Liver (tissue), 9 donors: ENCODE data around the gene ATP2C1. TPM values are rescaled to one million over a fixed set of nuclear protein-coding genes. Genes with fewer than 3 reads are reported as not detected.

ENCODE experiments used
- DNase-seq: peaks from one replicate; pipeline ENCODE4 v3.0.0-alpha.2; 2017; ENCODE audit warnings: low spot score
- H3K27ac ChIP-seq, 2 donors: one replicate each; pipeline ENCODE4 v1.7.0; 2013; ENCODE audit warnings: inconsistent platforms in 2 of 2, low read length in 2 of 2, control low read depth in 1 of 2, low read depth in 1 of 2, mild to moderate bottlenecking in 1 of 2
- H3K27me3 ChIP-seq, 4 donors: one replicate each; pipeline versions ENCODE4 v1.6.1 to v1.7.0; 2013; ENCODE audit warnings: low read length in 3 of 4, inconsistent platforms in 1 of 4, mild to moderate bottlenecking in 1 of 4, moderate library complexity in 1 of 4; ENCODE audit not compliant: control insufficient read depth in 4 of 4, insufficient read depth in 4 of 4
- H3K36me3 ChIP-seq, 4 donors: one replicate each; pipeline versions ENCODE4 v1.6.1 to v1.7.0; 2013; ENCODE audit warnings: low read length in 3 of 4, mild to moderate bottlenecking in 3 of 4, low read depth in 1 of 4, moderate library complexity in 1 of 4; ENCODE audit not compliant: control insufficient read depth in 4 of 4, insufficient read depth in 3 of 4
- H3K4me1 ChIP-seq, 4 donors: one replicate each; pipeline versions ENCODE4 v1.6.1 to v1.7.0; 2013; ENCODE audit warnings: low read length in 3 of 4, mild to moderate bottlenecking in 3 of 4, moderate library complexity in 1 of 4; ENCODE audit not compliant: control insufficient read depth in 4 of 4, insufficient read depth in 4 of 4
- H3K4me3 ChIP-seq, 3 donors: one replicate each; pipeline versions ENCODE4 v1.6.1 to v1.7.0; 2013; ENCODE audit warnings: low read length in 3 of 3, control low read depth in 1 of 3, low read depth in 1 of 3, mild to moderate bottlenecking in 1 of 3
- H3K9ac ChIP-seq, 2 donors: one replicate each; pipeline ENCODE4 v1.7.0; 2013; ENCODE audit warnings: low read length in 2 of 2, mild to moderate bottlenecking in 2 of 2, moderate library complexity in 2 of 2, control low read depth in 1 of 2, low read depth in 1 of 2
- H3K9me3 ChIP-seq, 4 donors: one replicate each; pipeline versions ENCODE4 v1.6.1 to v1.7.0; 2013; ENCODE audit warnings: low read length in 3 of 4; ENCODE audit not compliant: control insufficient read depth in 4 of 4
- ATF3 ChIP-seq: IDR thresholded peaks from 2 replicates; pipeline ENCODE4 v1.6.1; 2016; ENCODE audit warnings: antibody characterized with exemption
- CTCF ChIP-seq: fragments of 150-350 bp; IDR thresholded peaks from 2 replicates; pipeline ENCODE4 v1.5.1; 2017; ENCODE audit warnings: improper control_type of control experiment, low read depth, low read length; ENCODE audit not compliant: missing input control
- EGR1 ChIP-seq, 2 donors: IDR thresholded peaks; 2 replicates each; pipeline ENCODE4 v1.6.1; 2016 to 2018; ENCODE audit warnings: antibody characterized with exemption in 2 of 2, low read depth in 2 of 2
- GABPA ChIP-seq, 2 donors: IDR thresholded peaks in 1 of 2; conservative IDR thresholded peaks in 1 of 2; 2 replicates each; pipeline ENCODE4 v1.6.1; 2016; ENCODE audit warnings: antibody characterized with exemption in 2 of 2, mild to moderate bottlenecking in 1 of 2, moderate library complexity in 1 of 2
- HNF4A ChIP-seq, 2 donors: conservative IDR thresholded peaks; 2 replicates each; pipeline ENCODE4 v1.6.1; 2016; ENCODE audit warnings: antibody characterized with exemption in 2 of 2, mild to moderate bottlenecking in 2 of 2
- JUND ChIP-seq, 2 donors: IDR thresholded peaks; 2 replicates each; pipeline ENCODE4 v1.6.1; 2016; ENCODE audit warnings: antibody characterized with exemption in 2 of 2
- MAX ChIP-seq: IDR thresholded peaks from 2 replicates; pipeline ENCODE4 v1.6.1; 2016; ENCODE audit warnings: antibody characterized with exemption
- NR2F2 ChIP-seq: IDR thresholded peaks from 2 replicates; pipeline ENCODE4 v1.6.1; 2016; ENCODE audit warnings: antibody characterized with exemption
- RAD21 ChIP-seq, 2 donors: IDR thresholded peaks; 2 replicates each; pipeline ENCODE4 v1.6.1; 2016; ENCODE audit warnings: antibody characterized with exemption in 2 of 2, mild to moderate bottlenecking in 2 of 2
- REST ChIP-seq: IDR thresholded peaks from 2 replicates; pipeline ENCODE4 v1.6.1; 2016; ENCODE audit warnings: antibody characterized with exemption, mild to moderate bottlenecking
- RXRA ChIP-seq, 2 donors: IDR thresholded peaks; 2 replicates each; pipeline ENCODE4 v1.6.1; 2017 to 2018; ENCODE audit warnings: antibody characterized with exemption in 2 of 2, mild to moderate bottlenecking in 1 of 2
- SP1 ChIP-seq: IDR thresholded peaks from 2 replicates; pipeline ENCODE4 v1.6.1; 2018; ENCODE audit warnings: antibody characterized with exemption, mild to moderate bottlenecking
- TAF1 ChIP-seq: conservative IDR thresholded peaks from 2 replicates; pipeline ENCODE4 v1.6.1; 2016; ENCODE audit warnings: antibody characterized with exemption, mild to moderate bottlenecking
- YY1 ChIP-seq: IDR thresholded peaks from 2 replicates; pipeline ENCODE4 v1.6.1; 2016; ENCODE audit warnings: antibody characterized with exemption, mild to moderate bottlenecking
- WGBS: extraction: QIAGEN DNeasy Blood & Tissue Kit; methylation state at CpG from one replicate; pipeline ENCODE4 v1.1.7; 2013; 5-methylcytosine and 5-hydroxymethylcytosine counted together
- polyA plus RNA-seq, 2 donors: library from polyadenylated mRNA; stranded (reverse) in 1 of 2; unstranded in 1 of 2; fragments of 200-250 nt in 1 of 2; fragments of >200 nt in 1 of 2; fragmentation: Nextera tagmentation in 1 of 2; extraction: Ambion mirVana in 1 of 2; gene quantifications; one replicate each; pipeline versions ENCODE4 v1.2.1 to v1.2.3, GENCODE V29; 2013 to 2015
- total RNA-seq, 2 donors: library from RNA; depleted of rRNA; stranded (reverse); fragments of >200 nt; gene quantifications; one replicate each; pipeline ENCODE4 v1.2.3, GENCODE V29; 2014
- donor health status: healthy.
- donor health status: healthy.
- donor health status: healthy.
- donor health status: healthy.
- donor health status: healthy.

The ATP2C1 gene
- total and polyA plus RNA-seq, 4 donors = 10.5 to 45.1 (median 25.2) TPM

GRCh38 chr3:130932979-130933378 is 39.1 kb downstream of the ATP2C1 start:
- no peak for DNase-seq
- Histone ChIP-seq H3K4me3 (no peak overlapping the region), H3K27me3 (no peaks in the 10 kb centered on the region), H3K9me3 (no peaks in the 10 kb centered on the region), H3K9ac (no peak overlapping the region), H3K36me3 (peaks cover 0 to 6% (median 2%) of the 10 kb centered on the region in 4 donors), H3K4me1 (no peaks in the 10 kb centered on the region), H3K27ac (no peak overlapping the region)
- TF ChIP-seq YY1 = no peak
- no peak for TF ChIP-seq REST
- TF ChIP-seq ATF3 = no peak
- 99% methylated on average over 2 of the region's 2 CpGs for WGBS

- Histone ChIP-seq H3K4me1 (no peaks in the 10 kb centered on the region), H3K27me3 (no peaks in the 10 kb centered on the region), H3K9me3 (no peaks in the 10 kb centered on the region), H3K9ac (no peak overlapping the region), H3K4me3 (no peak overlapping the region), H3K27ac (no peak overlapping the region), H3K36me3 (peaks cover 0 to 6% (median 2%) of the 10 kb centered on the region in 4 donors)
- WGBS = 94% methylated on average over 1 of the region's 1 CpG
- DNase-seq = no peak
- TF ChIP-seq GABPA (IDR thresholded peaks at IDR 0.05 in 1 of 2, conservative IDR thresholded peaks at IDR 0.05 in 1 of 2) (no peak), SP1 (no peak), JUND (IDR thresholded peaks at IDR 0.05) (no peak), EGR1 (IDR thresholded peaks at IDR 0.05; ENCODE audit: low read depth in 2 of 2) (no peak), MAX (no peak), ATF3 (no peak)
These were observed 40.0 kb downstream of the ATP2C1 start for GRCh38 chr3:130933801-130934345.

GRCh38 chr3:130934442-130935089 is 40.7 kb downstream of the ATP2C1 start:
- H3K4me1 ChIP-seq = no peaks in the 10 kb centered on the region
- H3K27me3 ChIP-seq = no peaks in the 10 kb centered on the region
- DNase-seq = no peak
- H3K9me3 ChIP-seq = no peaks in the 10 kb centered on the region
- no peak overlapping the region for H3K4me3 ChIP-seq
- 97% methylated on average over 4 of the region's 4 CpGs for WGBS
- H3K36me3 ChIP-seq = peaks cover 0 to 6% (median 2%) of the 10 kb centered on the region in 4 donors
- no peak overlapping the region for H3K9ac ChIP-seq
- no peak overlapping the region for H3K27ac ChIP-seq
- no peak for TF ChIP-seq RAD21 (IDR thresholded peaks at IDR 0.05)
- TF ChIP-seq TAF1 = no peak
- no peak for TF ChIP-seq REST
- no peak for TF ChIP-seq JUND (IDR thresholded peaks at IDR 0.05)
- no peak for TF ChIP-seq ATF3
- no peak for TF ChIP-seq RXRA (IDR thresholded peaks at IDR 0.05)
- no peak for TF ChIP-seq NR2F2
- TF ChIP-seq CTCF = no peak
- TF ChIP-seq GABPA (IDR thresholded peaks at IDR 0.05 in 1 of 2, conservative IDR thresholded peaks at IDR 0.05 in 1 of 2) = no peak
- no peak for TF ChIP-seq EGR1 (IDR thresholded peaks at IDR 0.05; ENCODE audit: low read depth in 2 of 2)
- TF ChIP-seq HNF4A (conservative IDR thresholded peaks at IDR 0.05) = no peak
- TF ChIP-seq SP1 = no peak
- no peak for TF ChIP-seq MAX
